K562 (cell line): ENCODE data around the gene EN2. TPM values are rescaled to one million over a fixed set of nuclear protein-coding genes. Genes with fewer than 3 reads are reported as not detected.

Experiments
- CHD1 ChIP-seq: fragments of 200-600 bp; sonication (generic); IDR thresholded peaks from one replicate; pipeline ENCODE4 v1.6.1; 2012; ENCODE audit warnings: mild to moderate bottlenecking, moderate library complexity, low read length, inconsistent platforms
- CLOCK ChIP-seq: fragments of 250-450 bp; sonication (Bioruptor Pico); IDR thresholded peaks from 2 replicates; pipeline ENCODE4 v1.4.0; 2020; ENCODE audit warnings: mild to moderate bottlenecking, moderate library complexity, borderline replicate concordance
- HOXB6 ChIP-seq: fragments of 250-450 bp; sonication (Bioruptor Pico); IDR thresholded peaks from 2 replicates; pipeline ENCODE4 v1.5.1; 2022; ENCODE audit warnings: mild to moderate bottlenecking, borderline replicate concordance
- SMAD4 ChIP-seq: fragments of 250-450 bp; sonication (Bioruptor Pico); conservative IDR thresholded peaks from 2 replicates; pipeline ENCODE4 v1.8.0; 2021; ENCODE audit warnings: inconsistent platforms, mild to moderate bottlenecking, moderate library complexity
- SMARCA5 ChIP-seq: fragments of 450-650 bp; IDR thresholded peaks from 2 replicates; pipeline ENCODE4 v1.6.1; 2016
- ZFPM2 ChIP-seq: fragments of 250-450 bp; sonication (Bioruptor Pico); IDR thresholded peaks from 2 replicates; pipeline ENCODE4 v1.5.1; 2022; ENCODE audit warnings: mild to moderate bottlenecking
- polyA plus RNA-seq, 8 experiments: library from polyadenylated mRNA; depleted of rRNA in 4 of 8; stranded (reverse) in 5 of 8; unstranded in 3 of 8; fragments of >200 nt; fragmentation: Nextera tagmentation in 2 of 8; fragmentation: Illumina TruSeq in 1 of 8; extraction: Ambion mirVana in 2 of 8; extraction: Trizol in 1 of 8; gene quantifications; 2 replicates each; pipeline versions ENCODE4 v1.2.1 to v1.2.3, GENCODE V29; 2011 to 2014; ENCODE audit warnings: inconsistent platforms in 1 of 8, missing spikeins in 1 of 8
- total RNA-seq, 7 experiments: library from RNA; depleted of rRNA in 6 of 7; stranded (reverse); fragments of >200 nt in 6 of 7; fragmentation: Illumina TruSeq in 2 of 7; extraction: Trizol in 2 of 7; gene quantifications; 2 replicates each; pipeline versions ENCODE4 v1.2.1 to v1.2.3, GENCODE V29; 2011 to 2021; ENCODE audit warnings: low replicate concordance in 1 of 7

EN2 gene
- total and polyA plus RNA-seq, 9 of the 15 experiments (the other 6 are each of a cell fraction or from before 2014, with no cell fraction given), result 0.04 TPM; not detected in 7

GRCh38 chr7:155466142-155466813 is 8.3 kb downstream of the EN2 start (continued):
- TF ChIP-seq CLOCK (CRISPR knock-in tag) (no peak), SMARCA5 (no peak), HOXB6 (CRISPR knock-in tag) (no peak), SMAD4 (CRISPR knock-in tag) (no peak), CHD1 (no peak), ZFPM2 (CRISPR knock-in tag) (no peak)
